HepG2 (cell line): ENCODE data around the gene TRMT1. TPM values are rescaled to one million over a fixed set of nuclear protein-coding genes. Genes with fewer than 3 reads are reported as not detected.

Experiments
- AGO1 ChIP-seq: fragments of 200-400 bp; formaldehyde crosslinking; IDR thresholded peaks from 2 replicates; pipeline ENCODE4 v1.6.1; 2017; ENCODE audit warnings: mild to moderate bottlenecking, low read depth, low read length, moderate library complexity; ENCODE audit not compliant: poor library complexity, severe bottlenecking
- ASH2L ChIP-seq: fragments of 300-600, 200-600 bp; sonication (generic); IDR thresholded peaks from 2 replicates; pipeline ENCODE4 v1.7.0; 2017; ENCODE audit warnings: low read depth, mild to moderate bottlenecking, moderate library complexity, mixed read lengths, low read length; ENCODE audit not compliant: insufficient read length
- CHD2 ChIP-seq: IDR thresholded peaks from 2 replicates; pipeline ENCODE4 v1.6.1; 2011; ENCODE audit warnings: low read depth, low read length, improper control_type of control experiment
- DDIT3 ChIP-seq: sonication (generic); formaldehyde crosslinking; IDR thresholded peaks from 2 replicates; pipeline ENCODE4 v1.4.0; 2020; ENCODE audit warnings: mild to moderate bottlenecking, missing genetic modification reagents
- FOXO1 ChIP-seq: sonication (generic); formaldehyde crosslinking; IDR thresholded peaks from 2 replicates; pipeline ENCODE4 v1.4.0; 2020; ENCODE audit warnings: missing genetic modification reagents
- FUBP1 ChIP-seq: sonication (generic); formaldehyde crosslinking; IDR thresholded peaks from 2 replicates; pipeline ENCODE4 v1.5.1; 2020; ENCODE audit warnings: missing genetic modification reagents, mild to moderate bottlenecking, borderline replicate concordance
- PCBP1 ChIP-seq: fragments of 200-400 bp; formaldehyde crosslinking; IDR thresholded peaks from 2 replicates; pipeline ENCODE4 v1.6.1; 2017; ENCODE audit warnings: mild to moderate bottlenecking, low read depth, low read length, borderline replicate concordance
- RAD51 ChIP-seq: fragments of 450-650 bp; IDR thresholded peaks from 2 replicates; pipeline ENCODE4 v1.6.1; 2016; ENCODE audit warnings: borderline replicate concordance
- REXO4 ChIP-seq: sonication (generic); formaldehyde crosslinking; IDR thresholded peaks from 2 replicates; pipeline ENCODE4 v1.8.0; 2022; ENCODE audit warnings: missing genetic modification reagents, mild to moderate bottlenecking, borderline replicate concordance
- ZNF407 ChIP-seq: sonication (generic); formaldehyde crosslinking; IDR thresholded peaks from one replicate; pipeline ENCODE4 v1.5.1; 2020; ENCODE audit warnings: mild to moderate bottlenecking, missing genetic modification reagents; ENCODE audit errors: not compliant biosample characterization
- ZNF441 ChIP-seq: sonication (generic); formaldehyde crosslinking; IDR thresholded peaks from 2 replicates; pipeline ENCODE4 v1.7.0; 2021; ENCODE audit warnings: missing genetic modification reagents, borderline replicate concordance
- ZNF83 ChIP-seq: sonication (generic); formaldehyde crosslinking; IDR thresholded peaks from 2 replicates; pipeline ENCODE4 v1.4.0; 2020; ENCODE audit warnings: missing genetic modification reagents, mild to moderate bottlenecking, borderline replicate concordance
- polyA plus RNA-seq, 8 experiments: library from polyadenylated mRNA; depleted of rRNA in 3 of 8; stranded (reverse) in 7 of 8; unstranded in 1 of 8; fragments of >200 nt; fragmentation: Illumina TruSeq in 4 of 8; extraction: Trizol in 4 of 8; gene quantifications; 2 replicates each; pipeline versions ENCODE4 v1.2.1 to v1.2.3, GENCODE V29; 2011 to 2016; ENCODE audit warnings: low read depth in 4 of 8, missing spikeins in 1 of 8, mixed read lengths in 1 of 8; ENCODE audit not compliant: insufficient read depth in 1 of 8
- total RNA-seq, 5 experiments: library from RNA; depleted of rRNA; stranded (reverse); fragments of >200 nt; fragmentation: Illumina TruSeq; extraction: Trizol; gene quantifications; 2 replicates each; pipeline ENCODE4 v1.2.3, GENCODE V29; 2016; ENCODE audit warnings: low read depth in 1 of 5
- TF ChIP-seq, protein P1 (sequence below): sonication (generic); formaldehyde crosslinking; IDR thresholded peaks from 2 replicates; pipeline ENCODE4 v1.4.0; 2020; ENCODE audit warnings: missing genetic modification reagents
- TF ChIP-seq, protein P2 (sequence below): IDR thresholded peaks from 2 replicates; pipeline ENCODE4 v1.6.1; 2016

TRMT1 gene
- total and polyA plus RNA-seq, 2 of the 13 experiments (the other 11 are each of a cell fraction or from before 2014, with no cell fraction given), result 35.5 to 44.1 TPM

- TF ChIP-seq ZNF407 (CRISPR knock-in tag) (no peak), FOXO1 (CRISPR knock-in tag) (peak; percentile 67), REXO4 (CRISPR knock-in tag) (no peak), ZNF83 (CRISPR knock-in tag) (no peak), ZNF441 (CRISPR knock-in tag) (peak; percentile 53; the same call in 1 of the 2 replicates), PCBP1 (0 out of 2 replicates have a peak, but pooled peaks have one; percentile 83), DDIT3 (CRISPR knock-in tag) (no peak), ASH2L (peak; percentile 86), AGO1 (no peak), CHD2 (no peak), FUBP1 (peak; percentile 48; the same call in 1 of the 2 replicates), RAD51 (peak; percentile 60)
- TF ChIP-seq, protein P1, sequence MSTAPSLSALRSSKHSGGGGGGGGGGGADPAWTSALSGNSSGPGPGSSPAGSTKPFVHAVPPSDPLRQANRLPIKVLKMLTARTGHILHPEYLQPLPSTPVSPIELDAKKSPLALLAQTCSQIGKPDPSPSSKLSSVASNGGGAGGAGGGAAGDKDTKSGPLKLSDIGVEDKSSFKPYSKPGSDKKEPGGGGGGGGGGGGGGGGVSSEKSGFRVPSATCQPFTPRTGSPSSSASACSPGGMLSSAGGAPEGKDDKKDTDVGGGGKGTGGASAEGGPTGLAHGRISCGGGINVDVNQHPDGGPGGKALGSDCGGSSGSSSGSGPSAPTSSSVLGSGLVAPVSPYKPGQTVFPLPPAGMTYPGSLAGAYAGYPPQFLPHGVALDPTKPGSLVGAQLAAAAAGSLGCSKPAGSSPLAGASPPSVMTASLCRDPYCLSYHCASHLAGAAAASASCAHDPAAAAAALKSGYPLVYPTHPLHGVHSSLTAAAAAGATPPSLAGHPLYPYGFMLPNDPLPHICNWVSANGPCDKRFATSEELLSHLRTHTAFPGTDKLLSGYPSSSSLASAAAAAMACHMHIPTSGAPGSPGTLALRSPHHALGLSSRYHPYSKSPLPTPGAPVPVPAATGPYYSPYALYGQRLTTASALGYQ (CRISPR knock-in tag), result 0 out of 2 replicates have a peak, but pooled peaks have one; percentile 39
- TF ChIP-seq, protein P2, sequence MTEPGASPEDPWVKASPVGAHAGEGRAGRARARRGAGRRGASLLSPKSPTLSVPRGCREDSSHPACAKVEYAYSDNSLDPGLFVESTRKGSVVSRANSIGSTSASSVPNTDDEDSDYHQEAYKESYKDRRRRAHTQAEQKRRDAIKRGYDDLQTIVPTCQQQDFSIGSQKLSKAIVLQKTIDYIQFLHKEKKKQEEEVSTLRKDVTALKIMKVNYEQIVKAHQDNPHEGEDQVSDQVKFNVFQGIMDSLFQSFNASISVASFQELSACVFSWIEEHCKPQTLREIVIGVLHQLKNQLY (CRISPR knock-in tag), result 0 out of 2 replicates have a peak, but pooled peaks have one; percentile 18
Observed at GRCh38 chr19:13116282-13117175, at the start of gene TRMT1 (continued).
